ENCODE results near the gene FIGNL1. TPM values are rescaled to one million over a fixed set of nuclear protein-coding genes. Genes with fewer than 3 reads are reported as not detected.
A peak's percentile ranks its signal among the peaks of the same experiment; 100 is the strongest.
"Not testable (repeated sequence)": the region's sequence is repeated elsewhere in the genome, so short reads cannot be mapped to it uniquely, and the experiment has no call there.

Gene FIGNL1
- total RNA-seq, 5 donors from 2014 or later (not counting 1 experiment from before 2014, with no cell fraction given) = 10.3 to 17.1 (median 14.5) TPM

GRCh38 chr7:50467817-50468610, 17.9 kb upstream of the FIGNL1 start:
- H3K9me3 Mint-ChIP-seq = no peaks in the 10 kb centered on the region
- Histone ChIP-seq H3K27me3 (replicated peaks in 1 of 2; ENCODE audit: control insufficient read depth in 2 of 2, extremely low read depth in 1 of 2, insufficient read depth in 2 of 2, low read length in 1 of 2) (peaks cover 0 to 14% of the 10 kb centered on the region in 2 experiments), H3K4me3 (ENCODE audit: control insufficient read depth in 1 of 2, extremely low read depth in 1 of 2, low read length in 1 of 2) (peak overlapping the region; percentile 4 to 15), H3K4me1 (ENCODE audit: control insufficient read depth in 1 of 2, extremely low read depth in 1 of 2, insufficient read depth in 2 of 2, low read length in 2 of 2) (peaks cover 0 to 11% of the 10 kb centered on the region in 2 experiments), H3K36me3 (ENCODE audit: control insufficient read depth in 2 of 2, extremely low read depth in 1 of 2, insufficient read depth in 1 of 2, low read length in 1 of 2) (no peaks in the 10 kb centered on the region), H3K9me3 (no peaks in the 10 kb centered on the region), H3K27ac (ENCODE audit: low read length) (no peak overlapping the region)
- peaks cover 10 to 12% (median 10%) of the 10 kb centered on the region in 3 donors for H3K4me1 Mint-ChIP-seq
- H3K36me3 Mint-ChIP-seq = no peaks in the 10 kb centered on the region
- ChIA-PET CTCF (interaction anchor here (0.6 to 3.0 kb wide), 28 partner anchors 18 to 695 kb away, joined by 3 to 19 read pairs (median 4); partner anchors contain the start of gene ZPBP (in 1 of the 2)), POLR2A (interaction anchor here in 1 of 2 donors (0.7 kb wide), 2 partner anchors 272 to 375 kb away, joined by 5 to 8 read pairs; no protein-coding TSS in a partner anchor)
- peaks cover 0 to 6% of the 10 kb centered on the region in 2 donors for H3K27me3 Mint-ChIP-seq
- ATAC-seq (replicated peaks in 1 of 4) (peak; percentile 95 to 99 (median 96)), DNase-seq (peak; percentile 52 to 86 (median 73))
- 5% methylated on average over 22 of the region's 30 CpGs for WGBS (ENCODE audit: insufficient coverage)
- peak overlapping the region in 1 of 2 donors; percentile 68 for H3K27ac Mint-ChIP-seq
- peak overlapping the region; percentile 40 to 70 (median 54) for H3K4me3 Mint-ChIP-seq

GRCh38 chr7:50466815-50467585, 16.9 kb upstream of the FIGNL1 start:
- DNase-seq = no peak
- H3K27ac ChIP-seq (ENCODE audit: low read length) = no peak overlapping the region
- H3K9me3 ChIP-seq = no peaks in the 10 kb centered on the region
- H3K36me3 Mint-ChIP-seq = no peaks in the 10 kb centered on the region
- H3K4me1 ChIP-seq (ENCODE audit: control insufficient read depth in 1 of 2, extremely low read depth in 1 of 2, insufficient read depth in 2 of 2, low read length in 2 of 2) = peaks cover 0 to 11% of the 10 kb centered on the region in 2 experiments
- H3K27me3 Mint-ChIP-seq = peaks cover 0 to 5% of the 10 kb centered on the region in 2 donors
- peaks cover 0 to 14% of the 10 kb centered on the region in 2 experiments for H3K27me3 ChIP-seq (replicated peaks in 1 of 2; ENCODE audit: control insufficient read depth in 2 of 2, extremely low read depth in 1 of 2, insufficient read depth in 2 of 2, low read length in 1 of 2)
- H3K4me3 Mint-ChIP-seq = peak overlapping the region in 1 of 3 donors; percentile 70
- POLR2A ChIA-PET = no interaction called here
- no peak overlapping the region for H3K4me3 ChIP-seq (ENCODE audit: control insufficient read depth in 1 of 2, extremely low read depth in 1 of 2, low read length in 1 of 2)
- 89% methylated on average over 7 of the region's 11 CpGs for WGBS (ENCODE audit: insufficient coverage)
- peaks cover 10 to 12% (median 10%) of the 10 kb centered on the region in 3 donors for H3K4me1 Mint-ChIP-seq
- CTCF ChIA-PET = interaction anchor here (0.6 to 3.0 kb wide), 19 partner anchors 25 to 696 kb away, joined by 3 to 19 read pairs (median 7); partner anchors contain the start of gene ZPBP (in 2 of the 2)
- H3K27ac Mint-ChIP-seq = no peak overlapping the region
- no peaks in the 10 kb centered on the region for H3K9me3 Mint-ChIP-seq
- no peak for ATAC-seq (replicated peaks in 1 of 4)
- no peaks in the 10 kb centered on the region for H3K36me3 ChIP-seq (ENCODE audit: control insufficient read depth in 2 of 2, extremely low read depth in 1 of 2, insufficient read depth in 1 of 2, low read length in 1 of 2)

DNA sequence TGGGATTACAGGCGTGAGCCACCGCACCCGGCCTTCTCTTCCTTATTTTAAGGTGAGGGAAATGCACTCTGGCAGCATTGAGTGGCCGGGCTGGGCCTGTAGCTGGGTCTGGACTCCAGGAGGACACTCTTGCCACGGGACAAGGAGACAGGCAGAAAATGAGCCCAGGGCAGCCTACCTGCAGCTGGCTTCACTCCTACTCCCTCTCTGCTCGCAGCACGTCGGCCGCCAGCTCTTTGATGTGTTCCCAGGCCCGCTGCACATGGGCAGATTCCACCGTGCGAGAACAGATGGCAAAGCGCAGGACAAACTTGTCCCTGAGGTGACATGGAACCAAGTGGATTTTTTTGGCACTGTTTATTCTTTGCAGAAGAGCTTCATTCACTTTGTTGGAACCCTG, 12.9 kb upstream of the FIGNL1 start:
- CTCF ChIA-PET = interaction anchor here in 1 of 2 donors (0.6 kb wide), 1 partner anchor 252 kb away, joined by 3 read pairs; no protein-coding TSS in a partner anchor
- no peaks in the 10 kb centered on the region for H3K9me3 ChIP-seq
- POLR2A ChIA-PET = no interaction called here
- H3K27ac ChIP-seq (ENCODE audit: low read length) = no peak overlapping the region
- no peak overlapping the region for H3K4me3 ChIP-seq (ENCODE audit: control insufficient read depth in 1 of 2, extremely low read depth in 1 of 2, low read length in 1 of 2)
- H3K27me3 ChIP-seq (replicated peaks in 1 of 2; ENCODE audit: control insufficient read depth in 2 of 2, extremely low read depth in 1 of 2, insufficient read depth in 2 of 2, low read length in 1 of 2) = peaks cover 0 to 5% of the 10 kb centered on the region in 2 experiments
- peaks cover 1 to 2% of the 10 kb centered on the region in 2 donors for H3K27me3 Mint-ChIP-seq
- H3K27ac Mint-ChIP-seq = no peak overlapping the region
- DNase-seq (no peak), ATAC-seq (replicated peaks in 1 of 4) (no peak)
- H3K36me3 ChIP-seq (ENCODE audit: control insufficient read depth in 2 of 2, extremely low read depth in 1 of 2, insufficient read depth in 1 of 2, low read length in 1 of 2) = no peaks in the 10 kb centered on the region
- WGBS (ENCODE audit: insufficient coverage) = 88% methylated on average over 5 of the region's 13 CpGs
- H3K36me3 Mint-ChIP-seq = no peaks in the 10 kb centered on the region
- peaks cover 6 to 7% (median 7%) of the 10 kb centered on the region in 3 donors for H3K4me1 Mint-ChIP-seq
- peaks cover 0 to 6% of the 10 kb centered on the region in 2 experiments for H3K4me1 ChIP-seq (ENCODE audit: control insufficient read depth in 1 of 2, extremely low read depth in 1 of 2, insufficient read depth in 2 of 2, low read length in 2 of 2)
- no peaks in the 10 kb centered on the region for H3K9me3 Mint-ChIP-seq
- H3K4me3 Mint-ChIP-seq = no peak overlapping the region

GRCh38 chr7:50462361-50462760, 12.2 kb upstream of the FIGNL1 start:
- Mint-ChIP-seq H3K36me3 (no peaks in the 10 kb centered on the region), H3K27ac (no peak overlapping the region), H3K27me3 (peaks cover 1 to 6% of the 10 kb centered on the region in 2 donors), H3K9me3 (no peaks in the 10 kb centered on the region), H3K4me1 (peaks cover 0 to 1% (median under 1%) of the 10 kb centered on the region in 3 donors), H3K4me3 (no peak overlapping the region)
- Histone ChIP-seq H3K27ac (ENCODE audit: low read length) (no peak overlapping the region), H3K4me3 (ENCODE audit: control insufficient read depth in 1 of 2, extremely low read depth in 1 of 2, low read length in 1 of 2) (no peak overlapping the region), H3K4me1 (ENCODE audit: control insufficient read depth in 1 of 2, extremely low read depth in 1 of 2, insufficient read depth in 2 of 2, low read length in 2 of 2) (no peaks in the 10 kb centered on the region), H3K36me3 (ENCODE audit: control insufficient read depth in 2 of 2, extremely low read depth in 1 of 2, insufficient read depth in 1 of 2, low read length in 1 of 2) (no peaks in the 10 kb centered on the region), H3K9me3 (no peaks in the 10 kb centered on the region), H3K27me3 (replicated peaks in 1 of 2; ENCODE audit: control insufficient read depth in 2 of 2, extremely low read depth in 1 of 2, insufficient read depth in 2 of 2, low read length in 1 of 2) (peaks cover 0 to 5% of the 10 kb centered on the region in 2 experiments)
- DNase-seq (no peak), ATAC-seq (replicated peaks in 1 of 4) (no peak)
- ChIA-PET POLR2A (no interaction called here), CTCF (interaction anchor here (0.6 to 0.7 kb wide), 2 partner anchors 215 to 251 kb away, joined by 3 to 5 read pairs; no protein-coding TSS in a partner anchor)
- WGBS (ENCODE audit: insufficient coverage) = no CpG with 5 or more reads among the region's 4 CpGs

DNA sequence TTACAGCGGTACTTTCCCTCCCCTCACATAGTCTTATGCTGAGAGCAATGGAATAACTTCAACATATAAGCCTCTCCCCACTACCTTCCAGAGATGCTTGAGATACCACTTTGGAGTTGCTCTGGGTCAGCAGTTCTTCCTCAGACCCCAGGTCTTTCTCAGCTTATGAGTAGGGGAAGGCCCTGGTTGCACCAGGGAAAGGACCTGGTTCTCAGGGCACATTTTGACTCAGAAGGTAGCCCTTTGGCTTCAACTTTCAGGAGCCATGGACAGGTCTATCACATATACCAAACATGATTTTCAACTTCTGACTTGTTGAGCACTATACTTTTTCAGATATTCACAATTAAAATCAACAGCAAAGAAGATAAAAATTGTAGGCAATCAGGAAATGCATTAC, 11.5 kb upstream of the FIGNL1 start:
- no peaks in the 10 kb centered on the region for H3K4me1 Mint-ChIP-seq
- H3K27me3 ChIP-seq (replicated peaks in 1 of 2; ENCODE audit: control insufficient read depth in 2 of 2, extremely low read depth in 1 of 2, insufficient read depth in 2 of 2, low read length in 1 of 2) = peaks cover 0 to 5% of the 10 kb centered on the region in 2 experiments
- H3K4me3 Mint-ChIP-seq = no peak overlapping the region
- no CpG with 5 or more reads among the region's 1 CpG for WGBS (ENCODE audit: insufficient coverage)
- no peaks in the 10 kb centered on the region for H3K9me3 ChIP-seq
- no peaks in the 10 kb centered on the region for H3K9me3 Mint-ChIP-seq
- H3K36me3 Mint-ChIP-seq = no peaks in the 10 kb centered on the region
- H3K27ac ChIP-seq (ENCODE audit: low read length) = no peak overlapping the region
- no peaks in the 10 kb centered on the region for H3K4me1 ChIP-seq (ENCODE audit: control insufficient read depth in 1 of 2, extremely low read depth in 1 of 2, insufficient read depth in 2 of 2, low read length in 2 of 2)
- H3K36me3 ChIP-seq (ENCODE audit: control insufficient read depth in 2 of 2, extremely low read depth in 1 of 2, insufficient read depth in 1 of 2, low read length in 1 of 2) = no peaks in the 10 kb centered on the region
- ChIA-PET POLR2A (no interaction called here), CTCF (no interaction called here)
- no peak overlapping the region for H3K27ac Mint-ChIP-seq
- peaks cover 1 to 6% of the 10 kb centered on the region in 2 donors for H3K27me3 Mint-ChIP-seq
- no peak for ATAC-seq (replicated peaks in 1 of 4)
- no peak overlapping the region for H3K4me3 ChIP-seq (ENCODE audit: control insufficient read depth in 1 of 2, extremely low read depth in 1 of 2, low read length in 1 of 2)
- no peak for DNase-seq

DNA sequence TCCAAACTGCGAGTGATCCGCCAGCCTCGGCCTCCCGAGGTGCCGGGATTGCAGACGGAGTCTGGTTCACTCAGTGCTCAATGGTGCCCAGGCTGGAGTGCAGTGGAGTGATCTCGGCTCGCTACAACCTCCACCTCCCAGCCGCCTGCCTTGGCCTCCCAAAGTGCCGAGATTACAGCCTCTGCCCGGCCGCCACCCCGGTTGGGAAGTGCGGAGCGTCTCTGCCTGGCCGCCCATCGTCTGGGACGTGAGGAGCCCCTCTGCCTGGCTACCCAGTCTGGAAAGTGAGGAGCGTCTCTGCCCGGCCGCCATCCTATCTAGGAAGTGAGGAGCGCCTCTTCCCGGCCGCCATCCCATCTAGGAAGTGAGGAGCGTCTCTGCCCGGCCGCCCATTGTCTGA, 9.0 kb upstream of the FIGNL1 start:
- POLR2A ChIA-PET; H3K27ac Mint-ChIP-seq; H3K4me1 Mint-ChIP-seq; H3K36me3 Mint-ChIP-seq; H3K27me3 Mint-ChIP-seq; ATAC-seq (replicated peaks in 1 of 4); H3K36me3 ChIP-seq (ENCODE audit: control insufficient read depth in 2 of 2, extremely low read depth in 1 of 2, insufficient read depth in 1 of 2, low read length in 1 of 2); H3K27me3 ChIP-seq (replicated peaks in 1 of 2; ENCODE audit: control insufficient read depth in 2 of 2, extremely low read depth in 1 of 2, insufficient read depth in 2 of 2, low read length in 1 of 2); CTCF ChIA-PET; H3K4me3 Mint-ChIP-seq; H3K4me3 ChIP-seq (ENCODE audit: control insufficient read depth in 1 of 2, extremely low read depth in 1 of 2, low read length in 1 of 2); H3K9me3 ChIP-seq; DNase-seq; H3K27ac ChIP-seq (ENCODE audit: low read length); H3K9me3 Mint-ChIP-seq; H3K4me1 ChIP-seq (ENCODE audit: control insufficient read depth in 1 of 2, extremely low read depth in 1 of 2, insufficient read depth in 2 of 2, low read length in 2 of 2): not testable (repeated sequence)
- 94% methylated on average over 7 of the region's 27 CpGs for WGBS (ENCODE audit: insufficient coverage)

Data from T-cell (primary cell).